Kidney glomerular epithelial cell (primary cell): Measurements from ENCODE around the gene MRPS6.
A peak's percentile ranks its signal among the peaks of the same experiment; 100 is the strongest.

Source experiments
- DNase-seq: peaks from one replicate; lab custom pipeline; 2025; lab: John Stamatoyannopoulos, UW

The MRPS6 gene

DNA sequence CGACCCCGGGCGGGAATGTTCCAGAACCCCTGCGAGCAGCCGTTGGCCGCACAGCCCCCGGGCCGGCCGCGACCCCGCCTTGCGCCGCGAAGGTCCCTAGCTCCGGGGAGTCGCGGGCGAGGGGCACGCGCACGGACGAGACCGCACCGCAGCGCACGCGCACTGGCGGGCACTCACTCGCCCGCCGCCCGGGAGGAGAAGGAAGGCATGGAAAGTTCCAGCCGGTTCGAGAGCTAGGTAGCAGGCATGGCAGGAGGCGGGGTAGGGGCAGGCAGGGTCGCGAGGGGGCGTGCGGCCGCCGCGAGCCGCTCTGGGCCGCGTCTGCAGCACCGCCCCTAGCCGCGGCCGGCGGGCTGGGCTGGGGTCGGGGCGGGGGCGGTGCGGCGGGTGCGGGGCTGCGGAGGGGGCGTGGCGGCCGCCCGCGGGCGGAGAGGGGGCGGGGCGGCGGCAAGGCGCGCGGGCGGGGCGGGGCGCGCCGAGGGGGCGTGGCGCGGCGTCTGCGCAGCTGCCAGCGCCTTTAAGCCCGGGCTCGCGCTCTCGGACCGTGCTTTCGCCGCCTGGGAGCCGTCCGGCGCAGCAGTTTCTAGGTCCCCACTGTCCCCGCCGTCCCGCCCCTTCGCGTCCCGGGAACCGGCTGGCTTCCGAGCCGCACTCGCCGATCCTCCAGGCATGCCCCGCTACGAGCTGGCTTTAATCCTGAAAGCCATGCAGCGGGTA is at the start of gene MRPS6, which contains the start of gene SLC5A3:
MRPS6 (plus strand) TSS at position 547 of the 717 bp plus-strand sequence; CDS start at position 670, 123 bp downstream.
SLC5A3 (plus strand) TSS at position 547 of the 717 bp plus-strand sequence. CDS start 21,621 bp downstream, outside the sequence.
- peak; percentile 46 for DNase-seq

DNA sequence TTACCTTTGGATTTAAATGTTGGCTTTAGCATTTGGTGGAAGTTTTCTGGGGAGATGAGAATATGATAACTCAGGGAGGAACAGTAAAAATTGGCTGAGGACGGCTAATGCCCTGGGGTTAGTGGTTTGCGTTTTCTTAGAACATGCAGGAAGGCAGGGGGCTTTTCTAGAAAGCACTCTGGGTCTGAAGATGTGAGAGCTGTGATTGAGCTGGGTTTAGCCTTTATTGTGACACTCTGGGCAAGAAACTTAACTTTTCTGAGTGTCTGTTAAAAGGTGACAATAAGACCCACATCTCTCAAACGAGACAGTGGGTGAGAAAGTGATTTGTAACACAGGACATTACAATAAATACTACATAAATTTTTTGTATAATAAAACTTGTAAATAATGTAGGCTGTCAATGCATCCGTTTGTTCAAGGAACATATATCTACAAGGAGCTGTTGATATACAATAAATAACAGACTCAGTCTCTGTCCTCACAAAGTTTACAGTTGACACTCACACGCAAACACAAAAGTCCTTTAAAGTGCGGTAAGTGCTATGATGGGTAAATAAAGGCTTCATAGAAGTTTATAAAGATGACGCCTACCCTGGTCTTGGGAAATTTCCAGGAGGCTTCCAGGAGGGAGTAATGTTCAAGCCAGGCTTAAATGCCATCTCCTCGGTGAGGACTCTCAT is 49.5 kb upstream of the MRPS6 start:
- DNase-seq, result no peak

DNA sequence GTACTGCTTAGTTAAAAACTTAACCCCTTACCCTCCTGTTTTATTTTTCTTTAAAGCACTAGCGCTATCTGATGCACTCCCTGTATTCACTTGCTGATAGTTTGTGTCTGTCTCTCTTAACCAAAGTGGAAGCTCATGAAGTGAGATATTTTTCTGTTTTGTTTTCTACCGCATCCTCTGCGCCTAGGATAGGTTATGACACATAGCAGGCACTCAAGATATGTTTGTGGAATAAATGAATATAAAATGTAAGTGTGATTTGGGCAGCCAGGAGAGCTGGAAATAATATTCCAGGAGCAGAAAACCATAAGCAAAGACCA is 49.0 kb upstream of the MRPS6 start:
- no peak for DNase-seq

DNA sequence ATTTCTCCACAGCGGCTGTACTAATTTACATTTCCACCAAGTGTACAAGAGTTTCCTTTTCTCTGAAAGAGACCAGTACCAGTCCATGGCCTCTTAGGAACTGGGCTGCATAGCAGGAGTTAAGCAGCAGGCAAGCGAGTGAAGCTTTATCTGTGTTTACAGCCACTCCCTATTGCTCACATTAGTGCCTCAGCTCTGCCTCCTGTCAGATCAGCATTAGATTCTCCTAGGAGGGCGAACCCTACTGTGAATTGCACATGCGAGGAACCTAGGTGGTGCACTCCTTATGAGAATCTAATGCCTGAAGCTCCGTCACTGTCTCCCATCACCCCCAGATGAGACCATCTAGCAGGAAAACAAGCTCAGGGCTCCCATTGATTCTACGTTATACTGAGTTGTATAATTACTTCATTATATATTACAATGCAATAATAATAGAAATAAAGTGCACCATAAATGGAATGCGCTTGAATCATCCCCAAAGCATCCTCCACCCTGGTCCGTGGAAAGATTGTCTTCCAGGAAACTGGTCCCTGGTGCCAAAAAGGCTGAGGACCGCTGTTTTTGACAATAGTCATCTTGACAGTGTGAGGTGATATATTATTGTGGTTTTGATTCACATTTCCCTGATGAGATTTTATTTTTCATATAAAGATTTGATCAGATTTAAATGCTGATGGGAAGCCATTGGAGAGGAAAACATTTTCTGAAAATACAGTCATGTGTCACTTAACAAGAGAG is 45.5 kb upstream of the MRPS6 start:
- DNase-seq, result no peak

DNA sequence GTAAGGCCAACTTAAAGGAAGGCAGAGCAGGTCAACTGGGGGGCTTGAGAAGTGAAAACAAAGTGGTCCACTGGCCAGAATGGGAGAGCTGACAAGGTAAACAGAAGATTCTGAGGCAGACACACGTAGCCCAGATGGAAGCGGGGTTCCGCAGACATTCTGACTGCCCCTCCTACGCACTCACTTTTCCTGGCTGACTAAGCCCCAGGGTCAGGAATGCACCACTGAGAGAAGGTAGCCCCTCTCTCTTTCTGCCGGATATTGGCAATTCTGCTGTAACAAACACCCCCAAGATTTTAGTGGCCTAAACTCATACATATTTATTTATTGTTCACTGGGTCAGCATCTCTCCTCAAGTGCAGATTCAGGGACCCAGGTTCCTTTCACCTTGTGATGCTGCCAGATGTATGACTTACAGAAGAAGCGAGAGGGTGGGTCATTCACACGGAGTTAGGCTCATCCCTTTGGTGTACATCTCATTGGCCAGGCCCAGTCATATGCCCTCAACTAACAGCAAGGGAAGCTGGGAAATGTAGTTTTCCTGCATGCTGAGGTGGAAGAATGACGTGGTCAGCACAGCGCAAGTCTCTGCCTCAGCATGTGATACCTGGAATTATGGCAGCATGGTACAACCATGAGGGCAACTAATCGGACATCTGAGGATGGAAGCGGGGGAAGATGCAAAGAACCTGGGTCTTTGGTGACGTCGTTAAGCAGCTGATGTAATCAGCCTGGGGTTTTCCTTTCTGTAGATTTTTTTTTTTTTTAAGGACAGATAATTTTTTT is 43.4 kb upstream of the MRPS6 start:
- DNase-seq, result peak; percentile 46

DNA sequence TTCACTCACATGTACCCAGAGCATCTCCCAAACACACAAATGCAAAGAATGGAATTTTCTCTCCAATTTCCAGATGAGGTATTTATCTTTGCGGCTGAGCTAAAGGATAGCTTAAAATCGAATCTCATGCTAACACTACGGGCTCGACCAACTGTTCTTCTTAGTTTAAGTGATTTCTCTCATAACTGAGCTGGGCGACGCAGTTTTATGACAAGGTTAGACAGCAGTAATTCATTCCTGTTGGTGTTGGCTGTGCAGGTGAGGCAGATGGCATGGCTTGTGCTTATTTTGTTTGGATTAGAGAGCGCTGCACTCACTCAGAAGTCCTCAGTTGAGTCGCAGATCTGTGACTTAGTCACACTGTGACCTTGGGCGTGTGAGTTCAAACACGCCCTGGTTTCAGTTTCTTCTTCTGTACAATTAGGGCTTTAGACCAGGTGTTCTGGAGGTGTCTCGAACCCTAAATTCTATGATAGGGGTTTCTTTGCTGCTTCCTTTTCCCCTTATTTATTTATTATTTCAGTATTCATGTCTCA is 41.5 kb upstream of the MRPS6 start:
- no peak for DNase-seq

DNA sequence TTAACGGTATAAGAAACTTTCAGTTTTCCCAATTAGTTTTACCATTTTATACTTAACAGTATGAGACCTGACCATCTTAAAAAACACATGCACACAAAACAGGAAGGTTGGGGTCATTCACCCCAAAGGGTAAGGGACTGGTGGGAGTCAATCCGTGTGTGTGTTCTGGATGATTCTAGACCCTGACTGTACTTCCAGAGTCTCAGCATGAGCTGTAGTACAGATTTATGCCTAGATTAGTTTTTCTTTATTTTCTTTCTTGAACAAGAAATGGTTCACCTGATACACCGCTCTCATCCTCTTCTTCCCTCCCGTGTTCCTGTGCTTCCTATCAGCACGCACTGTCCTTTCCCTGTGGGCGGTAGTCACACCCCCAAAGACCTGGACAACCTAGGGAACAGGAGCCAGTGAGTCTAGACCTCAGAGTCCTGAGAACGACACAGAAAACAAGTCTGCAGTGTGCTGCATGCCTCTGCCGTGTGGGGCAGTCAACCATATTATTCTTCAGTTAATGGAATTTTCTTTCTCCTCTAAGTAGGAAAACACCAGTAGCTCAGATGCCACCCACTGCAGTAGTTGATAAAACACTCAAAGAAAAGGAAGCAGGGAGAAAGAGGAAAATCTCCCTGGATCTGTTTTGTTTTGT is 38.9 kb upstream of the MRPS6 start:
- peak; percentile 58 for DNase-seq

DNA sequence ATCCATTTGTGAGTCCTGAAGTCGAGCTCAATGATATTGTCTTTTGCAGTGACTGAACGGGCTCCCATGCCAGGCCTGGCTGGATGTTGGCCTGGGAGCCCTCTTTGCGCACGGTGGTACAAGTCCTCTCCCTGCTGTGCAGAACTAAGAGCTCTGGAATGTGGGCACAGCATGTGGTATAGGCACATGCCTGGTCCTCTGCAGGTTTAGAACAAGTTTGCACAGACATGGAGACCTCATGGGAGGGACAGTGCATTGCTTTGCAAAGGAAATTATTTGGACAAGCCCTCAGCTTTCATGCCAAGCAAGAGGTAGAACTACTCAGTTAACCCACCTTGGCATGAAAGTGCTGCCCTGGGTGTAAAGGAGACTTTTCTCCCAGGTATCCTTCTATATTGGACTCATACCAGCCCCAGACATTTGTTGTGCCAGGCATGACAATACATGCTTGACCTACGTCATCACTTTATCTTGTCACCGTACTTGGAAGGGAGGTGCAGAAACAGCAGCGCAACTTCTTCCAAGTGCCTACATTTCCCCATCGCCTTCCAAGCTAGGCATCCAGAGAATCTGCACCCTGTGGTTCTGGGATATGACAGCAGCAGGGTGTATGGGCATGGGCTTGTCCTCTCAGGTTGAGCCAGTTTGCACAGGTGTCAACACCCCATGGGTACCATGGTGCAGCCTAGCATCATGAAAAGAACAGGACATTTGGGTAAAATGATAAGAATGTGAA is 37.6 kb upstream of the MRPS6 start:
- DNase-seq, result no peak

DNA sequence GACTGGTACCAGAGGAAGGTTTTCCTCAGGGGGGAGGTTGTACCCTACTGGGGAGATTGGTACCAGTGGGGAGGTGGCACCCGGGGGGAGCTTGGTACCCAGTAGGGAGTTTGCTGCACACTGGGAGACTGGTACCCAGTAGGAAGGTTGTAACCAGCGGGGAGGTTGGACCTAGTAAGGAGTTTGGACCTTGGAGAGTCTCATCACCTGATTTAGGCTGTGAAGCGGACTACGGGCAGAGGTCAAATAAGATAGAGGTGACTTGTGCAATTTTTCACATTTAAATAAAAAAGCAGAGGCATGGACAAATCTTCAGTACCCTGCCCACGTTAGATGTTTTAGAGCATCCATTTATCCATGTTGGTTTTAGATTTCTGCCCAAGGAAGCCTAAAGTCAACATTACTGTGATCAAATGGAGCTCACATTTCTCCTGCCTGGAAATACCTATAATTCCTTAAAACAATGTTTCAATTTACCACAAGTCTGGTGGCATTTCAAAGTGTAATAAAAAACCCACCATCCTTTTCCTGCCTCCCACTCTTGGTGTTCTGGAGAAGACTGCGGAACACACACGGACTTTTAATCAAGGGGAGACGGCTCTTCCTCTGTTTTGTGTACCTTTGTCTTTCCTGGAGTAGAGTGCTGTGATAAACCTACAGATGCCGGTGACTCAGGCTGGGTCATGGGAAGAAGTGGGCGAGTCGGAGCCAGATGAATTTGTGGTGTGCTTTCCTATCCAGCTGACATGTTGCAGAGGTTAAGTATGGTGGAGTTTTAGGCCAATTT is 36.2 kb upstream of the MRPS6 start:
- peak; percentile 70 for DNase-seq

DNA sequence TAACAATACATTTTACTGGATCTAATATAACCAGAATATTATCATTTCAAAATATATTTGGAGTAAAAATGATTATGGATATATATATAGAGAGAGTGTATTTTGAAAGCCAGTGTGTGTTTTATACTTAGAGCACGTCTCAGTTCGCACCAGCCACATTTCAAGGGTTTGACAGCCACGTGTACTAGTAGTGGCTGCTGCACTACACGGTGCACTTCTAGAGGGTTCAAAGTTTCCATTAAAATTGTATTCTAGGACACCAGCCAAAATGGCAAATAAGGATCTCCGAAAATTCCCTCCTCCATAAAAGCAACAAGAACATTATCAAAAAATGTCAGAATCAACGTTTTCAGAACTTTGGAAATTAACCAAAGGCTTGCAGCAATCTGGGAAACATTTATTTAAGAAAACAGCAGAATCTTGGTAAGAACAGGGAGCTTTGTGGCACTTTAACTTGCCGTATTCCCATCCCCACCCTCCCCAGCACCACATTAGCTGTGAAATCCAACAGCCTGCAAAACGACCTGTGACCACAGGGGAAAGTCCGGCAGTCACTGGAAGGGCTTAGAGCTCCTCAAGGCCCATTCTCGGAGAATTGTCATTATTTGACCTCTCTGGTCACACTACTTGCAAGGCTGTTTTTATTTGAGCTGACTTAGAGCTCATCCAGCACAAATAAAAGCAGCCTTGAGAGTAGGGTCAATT is 33.5 kb upstream of the MRPS6 start:
- DNase-seq, result no peak

DNA sequence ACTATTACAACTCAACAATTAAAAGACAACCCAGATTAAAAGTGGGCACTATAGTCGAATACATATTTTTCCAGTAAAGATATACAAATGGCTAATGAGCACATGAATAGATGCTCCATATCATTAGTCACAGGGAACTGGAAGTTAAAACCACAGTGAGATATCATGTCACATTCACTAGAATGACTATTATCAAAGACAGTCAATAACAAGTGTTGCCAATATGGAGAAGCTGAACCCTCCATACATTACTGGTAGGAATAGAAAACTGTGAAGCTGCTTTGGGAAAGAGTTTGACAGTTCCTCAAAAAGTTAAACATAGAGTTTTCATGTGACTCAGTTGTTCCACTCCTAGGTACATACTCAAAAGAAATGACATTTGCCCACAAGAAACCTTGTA is 30.6 kb upstream of the MRPS6 start:
- no peak for DNase-seq

DNA sequence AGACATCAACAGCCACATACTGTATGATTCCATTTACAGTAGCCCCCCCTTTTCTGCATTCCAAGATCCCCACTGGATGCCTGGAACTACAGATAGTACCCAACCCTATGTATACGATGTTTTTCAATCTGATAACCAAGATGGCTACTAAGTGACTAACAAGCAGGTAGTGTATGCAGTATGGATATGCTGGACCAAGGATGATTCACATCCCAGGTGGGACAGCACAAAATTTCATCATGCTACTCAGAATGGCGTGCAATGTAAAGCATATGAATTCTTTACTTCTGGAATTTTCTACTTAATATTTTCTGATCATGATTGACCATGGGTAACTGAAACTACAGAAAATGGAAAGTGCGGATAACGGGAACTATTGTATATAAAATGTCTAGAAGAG is 30.0 kb upstream of the MRPS6 start:
- no peak for DNase-seq

DNA sequence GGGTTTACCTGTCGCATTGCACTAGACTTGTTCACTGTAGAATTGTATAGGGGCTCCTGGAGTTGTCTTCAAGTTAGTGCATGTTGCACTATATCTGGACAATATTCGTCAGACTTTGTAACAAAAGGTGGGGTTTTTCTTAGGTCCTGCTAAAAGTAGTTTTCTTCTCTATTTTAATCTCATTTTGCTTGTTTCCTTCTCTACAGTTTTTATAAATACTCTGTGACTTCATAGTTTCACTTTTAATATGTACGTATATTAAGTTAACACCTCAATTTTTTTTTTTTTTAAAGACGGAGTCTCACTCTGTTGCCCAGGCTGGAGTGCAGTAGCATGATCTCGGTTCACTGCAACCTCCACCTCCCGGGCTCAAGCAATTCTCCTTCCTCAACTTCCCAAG is 26.5 kb upstream of the MRPS6 start:
- no peak for DNase-seq

DNA sequence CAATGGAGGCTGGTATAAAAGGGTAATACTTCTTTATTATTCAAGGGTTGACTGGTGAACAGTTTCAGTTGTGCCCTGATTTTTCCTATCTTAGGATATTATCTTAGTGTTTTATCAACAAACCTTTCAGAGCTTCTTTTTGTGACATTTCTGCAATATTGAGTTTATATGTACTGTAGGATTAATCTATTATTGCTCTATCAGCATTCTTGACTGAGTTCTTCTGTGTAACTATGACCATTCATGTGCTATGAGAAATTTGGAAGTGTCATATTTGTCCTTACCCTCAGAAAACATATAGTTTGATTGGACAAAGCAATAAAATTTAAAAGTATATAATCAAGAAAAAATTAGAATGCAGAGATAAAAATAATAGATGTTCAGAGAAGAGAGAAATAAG is 25.5 kb upstream of the MRPS6 start:
- no peak for DNase-seq

DNA sequence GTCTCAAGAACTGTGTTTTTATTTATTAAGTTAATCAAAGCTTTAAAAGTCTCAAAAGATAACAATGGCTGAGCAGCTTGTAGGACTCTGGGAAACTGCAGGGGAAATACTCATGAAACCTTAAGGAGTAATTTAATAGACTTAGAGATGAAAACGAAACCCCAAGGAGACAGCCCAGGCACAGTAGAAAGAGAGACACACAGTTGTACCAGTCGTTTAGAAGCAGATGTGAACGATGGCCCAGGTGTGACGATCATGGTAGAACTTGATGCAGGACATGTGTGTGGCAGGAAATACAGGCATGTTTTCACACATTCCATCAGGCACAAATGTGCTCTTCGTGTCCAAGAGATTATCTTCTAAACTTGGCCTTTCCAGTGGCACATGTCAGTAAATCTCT is 21.2 kb upstream of the MRPS6 start:
- no peak for DNase-seq

DNA sequence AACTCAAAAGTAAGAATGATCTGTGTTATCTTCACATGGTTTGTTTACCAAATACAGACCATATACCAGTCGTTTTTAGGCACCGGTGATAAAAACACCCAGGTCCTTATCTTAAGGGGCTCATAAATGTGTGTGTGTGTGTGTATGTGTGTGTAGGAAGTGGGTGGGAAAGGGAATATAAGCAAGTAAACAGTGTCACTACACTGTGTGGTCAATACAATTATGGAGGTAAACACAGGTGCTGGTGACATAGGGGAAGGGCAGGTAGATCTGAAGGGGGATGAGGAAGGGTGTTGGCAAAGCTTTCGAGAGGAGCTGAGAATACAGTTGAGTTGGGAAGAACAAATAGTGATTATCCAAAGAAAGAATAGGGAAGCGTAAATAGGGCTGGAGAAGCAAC is 19.1 kb upstream of the MRPS6 start:
- DNase-seq, result no peak

DNA sequence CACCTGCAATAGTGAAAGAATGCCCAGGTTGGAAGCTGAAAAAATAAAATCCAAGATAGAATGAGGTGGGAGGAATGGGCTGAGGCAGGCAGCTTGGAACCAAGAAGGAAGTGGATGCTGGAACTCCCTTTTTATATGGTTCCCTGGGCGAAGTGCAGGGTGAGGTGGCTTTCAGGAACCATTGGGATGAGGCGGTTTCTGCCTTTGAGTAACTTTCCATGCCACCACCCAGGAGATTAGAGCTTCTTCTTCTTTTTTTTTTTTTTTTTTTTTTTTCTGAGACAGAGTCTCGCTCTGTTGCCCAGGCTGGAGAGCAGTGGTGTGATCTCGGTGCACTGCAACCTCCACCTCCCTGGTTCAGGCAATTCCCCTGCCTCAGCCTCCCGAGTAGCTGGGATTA is 17.8 kb upstream of the MRPS6 start:
- DNase-seq, result no peak

DNA sequence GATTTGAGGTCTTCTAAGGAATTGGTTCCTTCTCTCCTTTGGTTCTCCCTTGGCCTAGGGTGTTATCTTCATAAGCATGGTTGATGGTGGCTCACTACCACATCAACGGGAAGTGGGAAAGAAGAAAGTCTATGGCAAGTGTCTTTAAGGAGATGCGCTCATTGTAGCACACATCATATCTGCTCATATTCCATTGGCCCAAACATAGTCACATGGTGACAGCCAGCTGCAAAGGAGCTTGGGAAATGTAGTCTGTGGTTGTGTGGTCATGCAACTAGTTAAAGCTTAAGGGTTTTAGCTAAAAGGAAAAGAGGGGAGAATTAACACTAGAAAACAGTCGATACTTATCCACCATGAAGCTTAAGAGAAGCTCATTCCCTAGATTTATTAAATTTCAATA is 11.4 kb upstream of the MRPS6 start:
- no peak for DNase-seq

DNA sequence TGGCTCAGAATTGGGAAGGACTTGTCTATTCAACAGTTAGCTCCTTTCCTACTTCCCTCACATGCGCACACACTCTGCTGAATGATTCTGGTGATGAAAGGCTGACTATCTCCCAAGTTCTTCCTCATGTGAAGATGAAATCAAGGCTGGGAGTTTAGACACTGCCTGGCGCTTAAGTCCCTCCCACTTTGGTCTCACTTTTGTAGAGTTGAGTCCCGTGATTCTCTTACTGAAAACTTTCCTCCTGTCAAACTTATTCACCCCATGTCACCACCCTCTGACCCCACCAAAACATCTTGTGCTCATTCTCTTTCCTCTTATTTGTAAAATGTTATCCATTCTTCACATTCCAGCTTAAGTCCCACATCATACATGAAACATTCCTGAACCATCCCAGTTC is 8.4 kb upstream of the MRPS6 start:
- no peak for DNase-seq
